OCI-LY3 (cell line): Measurements from ENCODE around the gene PTPRC.

Source experiments
- CTCF ChIP-seq: fragments of 200-600, 300-600 bp; sonication (generic); IDR thresholded peaks from 2 replicates; pipeline ENCODE4 v1.5.1; 2014; ENCODE audit warnings: antibody characterized with exemption, low read length, low read depth
- EZH2phosphoT487 ChIP-seq: fragments of 200-600 bp; shearing (Covaris generic); IDR thresholded peaks from 2 replicates; pipeline ENCODE4 v1.6.1; 2018; ENCODE audit warnings: antibody characterized with exemption, mixed run types, low read depth

DNA sequence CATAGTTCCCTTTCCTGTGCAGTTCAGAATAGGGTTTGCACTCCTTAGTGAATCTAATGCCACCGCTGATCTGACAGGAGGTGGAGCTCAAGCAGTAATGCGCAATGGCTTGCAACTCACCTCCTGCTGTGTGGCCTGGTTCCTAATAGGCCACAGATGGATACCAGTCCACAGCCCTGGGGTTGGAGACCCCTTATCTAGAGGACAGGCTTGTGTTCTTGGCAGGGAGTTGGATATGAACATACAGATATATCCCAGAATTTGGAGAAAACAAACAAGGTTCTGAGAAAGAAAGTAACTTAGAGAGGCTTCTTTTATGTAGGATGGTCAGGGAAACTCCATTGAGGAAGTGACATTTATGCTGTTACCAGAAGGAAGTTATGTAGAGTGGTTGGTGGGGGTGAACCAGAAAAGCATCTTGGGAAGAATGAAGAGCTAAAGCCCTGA lies 5.1 kb upstream of the PTPRC start:
- TF ChIP-seq CTCF (no peak; the same call in 1 of the 2 replicates), EZH2phosphoT487 (no peak)
